Panc1 (cell line): ENCODE data around the gene RNGTT. TPM values are rescaled to one million over a fixed set of nuclear protein-coding genes. Genes with fewer than 3 reads are reported as not detected.

Experiments used
- ATAC-seq: fragments of 200-7000 bp; cut with Tn5 transposase; 2 replicates; pipeline ENCODE4 v1.9.1; 2020; ENCODE audit warnings: mild to moderate bottlenecking, moderate library complexity
- BruUV-seq: library from RNA; stranded (reverse); fragments of 400-500 nt; replicated peaks from 2 replicates; lab custom pipeline; 2021; lab: Mats Ljungman, UMichigan
- CTCF ChIA-PET: fragments of 300-600 bp; sonication (Branson Sonifier 250); formaldehyde crosslinking; loops from one replicate; lab custom pipeline; 2022; ENCODE audit warnings: antibody characterized with exemption; lab: Charles Lee
- POLR2A ChIA-PET: fragments of 300-600 bp; sonication (Branson Sonifier 250); formaldehyde crosslinking; loops from one replicate; lab custom pipeline; 2022; ENCODE audit warnings: antibody characterized with exemption; lab: Charles Lee
- DNase-seq: peaks from one replicate; pipeline ENCODE4 v3.0.0-alpha.2; 2010; ENCODE audit warnings: low read depth, low spot score
- H3K27ac ChIP-seq: 2 replicates; pipeline ENCODE4 v1.5.1; 2011; ENCODE audit warnings: mild to moderate bottlenecking, low read length, inconsistent platforms
- H3K27me3 ChIP-seq: fragments of 200-500 bp; sonication (Bioruptor generic); 2 replicates; pipeline ENCODE4 v1.6.0; 2014; ENCODE audit warnings: low read length, inconsistent platforms; ENCODE audit not compliant: control insufficient read depth, insufficient read depth
- H3K36me3 ChIP-seq: fragments of 200-500 bp; sonication (Bioruptor generic); 2 replicates; pipeline ENCODE4 v1.5.1; 2014; ENCODE audit warnings: inconsistent platforms, mild to moderate bottlenecking, low read length, moderate library complexity; ENCODE audit not compliant: control insufficient read depth, insufficient read depth
- H3K4me1 ChIP-seq: 2 replicates; pipeline ENCODE4 v1.5.1; 2011; ENCODE audit warnings: inconsistent platforms, mild to moderate bottlenecking, low read length, moderate library complexity; ENCODE audit not compliant: control insufficient read depth, insufficient read depth
- H3K4me3 ChIP-seq, 2 experiments: 2 replicates each; pipeline ENCODE4 v1.5.1; 2011 to 2012; ENCODE audit warnings: low read depth in 2 of 2, low read length in 2 of 2, mild to moderate bottlenecking in 2 of 2, inconsistent platforms in 1 of 2, moderate library complexity in 1 of 2
- H3K9me3 ChIP-seq: fragments of 200-500 bp; sonication (Bioruptor generic); 2 replicates; pipeline ENCODE4 v1.5.1; 2014; ENCODE audit warnings: low read depth, mild to moderate bottlenecking, inconsistent platforms, low read length, moderate library complexity; ENCODE audit not compliant: control insufficient read depth, insufficient read depth
- CTCF ChIP-seq: fragments of 450-650 bp; IDR thresholded peaks from 2 replicates; pipeline ENCODE4 v1.5.1; 2017; ENCODE audit warnings: mild to moderate bottlenecking
- POLR2AphosphoS5 ChIP-seq: IDR thresholded peaks from 2 replicates; pipeline ENCODE4 v1.6.1; 2012; ENCODE audit warnings: mild to moderate bottlenecking, low read depth, low read length, moderate library complexity
- REST ChIP-seq, 2 experiments: IDR thresholded peaks; 2 replicates each; pipeline ENCODE4 v1.6.1; 2011 to 2012; ENCODE audit warnings: low read depth in 2 of 2, control low read depth in 1 of 2, low read length in 1 of 2, mild to moderate bottlenecking in 1 of 2, moderate library complexity in 1 of 2; ENCODE audit not compliant: insufficient read depth in 1 of 2
- SIN3A ChIP-seq: IDR thresholded peaks from 2 replicates; pipeline ENCODE4 v1.6.1; 2012; ENCODE audit warnings: low read depth, mild to moderate bottlenecking, low read length, moderate library complexity, borderline replicate concordance; ENCODE audit not compliant: insufficient read depth
- TCF7L2 ChIP-seq: IDR thresholded peaks from 2 replicates; pipeline ENCODE4 v1.6.1; 2011; ENCODE audit warnings: mild to moderate bottlenecking, low read depth, low read length, inconsistent platforms
- in situ Hi-C: cut with HindIII; loops from 2 replicates; pipeline ENCODE4 v1.10.0; 2016; ENCODE audit warnings: low sequenced_read_pairs, low pct_unique_long_range_greater_than_20kb
- intact Hi-C: fragments of 100-400 bp; cut with micrococcal nuclease; formaldehyde crosslinking; loops from one replicate; pipeline ENCODE4 v1.10.0; 2022; ENCODE audit not compliant: unreplicated experiment
- total RNA-seq: library from RNA; stranded (reverse); gene quantifications from one replicate; pipeline ENCODE4 v1.2.1, GENCODE V29; 2021; ENCODE audit not compliant: unreplicated experiment

RNGTT gene
- total RNA-seq, 1 experiment from 2014 or later = 21.2 TPM

- ATAC-seq = no peak; the same call in 1 of the 2 replicates
- no TSS peak for BruUV-seq
- intact Hi-C loops = no loop called here
These were observed 397.6 kb downstream of the RNGTT start for GRCh38 chr6:88565836-88566235.

GRCh38 chr6:88565409-88565811 is 398.0 kb downstream of the RNGTT start:
- CTCF ChIA-PET = no interaction called here
- POLR2A ChIA-PET = no interaction called here
- DNase-seq (no peak), ATAC-seq (peak; percentile 42; the same call in 1 of the 2 replicates)
- in situ Hi-C loops = no loop called here
- Histone ChIP-seq H3K9me3 (no peaks in the 10 kb centered on the region), H3K27ac (no peak overlapping the region), H3K4me3 (no peak overlapping the region), H3K36me3 (no peaks in the 10 kb centered on the region), H3K27me3 (no peaks in the 10 kb centered on the region), H3K4me1 (peaks cover 2% of the 10 kb centered on the region; the same call in 1 of the 2 replicates)
- intact Hi-C loops = no loop called here
- TF ChIP-seq CTCF (no peak), POLR2AphosphoS5 (no peak), SIN3A (no peak), REST (IDR thresholded peaks at IDR 0.05; ENCODE audit: insufficient read depth in 1 of 2, low read depth in 2 of 2, low read length in 1 of 2) (no peak), TCF7L2 (no peak)
- BruUV-seq = no TSS peak

More at GRCh38 chr6:88565836-88566235, 397.6 kb downstream of the RNGTT start:
- ChIA-PET CTCF (no interaction called here), POLR2A (no interaction called here)
- no peak for DNase-seq
- TF ChIP-seq POLR2AphosphoS5 = no peak
- no peak for TF ChIP-seq REST (IDR thresholded peaks at IDR 0.05; ENCODE audit: insufficient read depth in 1 of 2, low read depth in 2 of 2, low read length in 1 of 2)
- no peak for TF ChIP-seq CTCF
- TF ChIP-seq TCF7L2 = no peak
- no peaks in the 10 kb centered on the region for H3K36me3 ChIP-seq
- no peaks in the 10 kb centered on the region for H3K9me3 ChIP-seq
- no peak overlapping the region for H3K4me3 ChIP-seq
- in situ Hi-C loops = no loop called here
- peaks cover 2% of the 10 kb centered on the region; the same call in 1 of the 2 replicates for H3K4me1 ChIP-seq
- no peaks in the 10 kb centered on the region for H3K27me3 ChIP-seq
- H3K27ac ChIP-seq = no peak overlapping the region
